Activated CD8-positive, alpha-beta T cell treated with anti-CD3 and anti-CD28 coated beads for 36 hours (primary cell): Measurements from ENCODE around the gene FGF14. TPM values are rescaled to one million over a fixed set of nuclear protein-coding genes. Genes with fewer than 3 reads are reported as not detected.

ENCODE experiments used
- ATAC-seq: fragments of 200-7000 bp; cut with Tn5 transposase; one replicate; pipeline ENCODE4 v1.10.0; 2021; ENCODE audit warnings: mild to moderate bottlenecking, moderate library complexity
- CTCF ChIA-PET: fragments of 350-600 bp; sonication (Branson Sonifier 250); formaldehyde crosslinking; loops from one replicate; lab custom pipeline; 2021; ENCODE audit warnings: antibody characterized with exemption; lab: Charles Lee
- POLR2A ChIA-PET: fragments of 350-600 bp; sonication (Branson Sonifier 250); formaldehyde crosslinking; loops from one replicate; lab custom pipeline; 2021; ENCODE audit warnings: antibody characterized with exemption; lab: Charles Lee
- DNase-seq: peaks from one replicate; pipeline ENCODE4 v3.0.0-alpha.2; 2020
- H3K27ac Mint-ChIP-seq: one replicate; pipeline ENCODE4 v1.8.0; 2021; ENCODE audit warnings: mild to moderate bottlenecking, mixed read lengths
- H3K27me3 Mint-ChIP-seq: one replicate; pipeline ENCODE4 v1.8.0; 2021; ENCODE audit warnings: mixed read lengths
- H3K36me3 Mint-ChIP-seq: one replicate; pipeline ENCODE4 v1.8.0; 2021; ENCODE audit warnings: low read depth, mixed read lengths
- H3K4me1 Mint-ChIP-seq: one replicate; pipeline ENCODE4 v1.8.0; 2021; ENCODE audit warnings: low read depth, mixed read lengths
- H3K4me3 Mint-ChIP-seq: one replicate; pipeline ENCODE4 v1.8.0; 2021; ENCODE audit warnings: mild to moderate bottlenecking, moderate library complexity, mixed read lengths
- H3K9me3 Mint-ChIP-seq: one replicate; pipeline ENCODE4 v1.8.0; 2021; ENCODE audit warnings: mixed read lengths
- CTCF ChIP-seq: fragments of 200-600 bp; IDR thresholded peaks from one replicate; pipeline ENCODE4 v1.8.0; 2022; ENCODE audit warnings: antibody characterized with exemption, mild to moderate bottlenecking
- intact Hi-C: fragments of 100-400 bp; cut with micrococcal nuclease; formaldehyde crosslinking; loops from one replicate; pipeline ENCODE4 v1.10.0; 2022
- total RNA-seq, 2 experiments: library from RNA; stranded (reverse); gene quantifications; one replicate each; pipeline ENCODE4 v1.2.3, GENCODE V29; 2021

FGF14 gene
- total RNA-seq, 2 experiments from 2014 or later, result not detected

DNA sequence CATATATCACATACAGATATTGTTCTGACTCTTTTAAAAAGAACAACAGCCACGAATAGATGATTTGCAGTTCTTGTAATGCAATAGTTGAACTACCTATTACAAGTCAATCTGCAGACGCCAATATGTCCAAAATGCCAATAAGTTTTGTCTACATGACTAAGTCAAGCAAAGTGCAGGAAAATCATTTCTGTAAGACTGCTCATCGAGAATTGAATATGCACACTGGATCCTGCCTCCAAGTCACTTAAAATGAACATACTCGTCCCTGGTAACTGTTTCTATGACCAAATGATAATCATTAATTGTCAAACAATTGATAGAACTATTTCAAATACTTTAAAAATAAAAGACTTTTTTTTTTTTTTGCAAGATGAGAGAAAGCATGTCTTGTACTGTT is 573.7 kb downstream of the FGF14 start:
- intact Hi-C loops, result no loop called here
- no peak overlapping the region for H3K27ac Mint-ChIP-seq

DNA sequence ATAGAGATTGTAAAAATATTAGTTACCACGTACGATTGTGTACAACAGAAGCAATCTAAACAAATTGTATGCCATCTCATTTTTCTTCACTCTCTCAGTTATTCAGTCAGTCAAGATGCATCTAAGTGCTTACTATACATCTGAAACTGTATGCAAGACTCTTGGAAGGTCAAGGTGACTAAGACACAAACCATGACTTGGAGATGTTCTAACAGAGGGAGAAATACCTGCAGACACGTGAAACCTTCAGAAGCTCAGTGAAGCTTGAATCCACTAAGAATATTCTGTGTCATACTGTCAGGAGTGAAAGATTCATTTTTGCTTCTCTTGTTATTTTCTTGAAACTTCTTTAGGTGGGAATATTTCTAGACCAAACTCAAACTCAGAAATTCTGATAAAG is 584.0 kb downstream of the FGF14 start:
- Mint-ChIP-seq H3K9me3 (no peaks in the 10 kb centered on the region), H3K27ac (no peak overlapping the region), H3K4me1 (no peaks in the 10 kb centered on the region), H3K4me3 (no peak overlapping the region), H3K36me3 (no peaks in the 10 kb centered on the region), H3K27me3 (no peaks in the 10 kb centered on the region)
- DNase-seq (no peak), ATAC-seq (no peak)
- intact Hi-C loops, result no loop called here
- CTCF ChIA-PET, result interaction anchor here (1.3 kb wide), 1 partner anchor 9 kb away, joined by 3 read pairs; no protein-coding TSS in a partner anchor
- POLR2A ChIA-PET, result no interaction called here
- TF ChIP-seq CTCF, result no peak

More for the DNA sequence above, 573.7 kb downstream of the FGF14 start:
- TF ChIP-seq CTCF, result no peak
- H3K4me1 Mint-ChIP-seq, result no peaks in the 10 kb centered on the region
- peaks cover 1% of the 10 kb centered on the region for H3K27me3 Mint-ChIP-seq
- DNase-seq (no peak), ATAC-seq (no peak)
- no peaks in the 10 kb centered on the region for H3K9me3 Mint-ChIP-seq
- no peaks in the 10 kb centered on the region for H3K36me3 Mint-ChIP-seq
- CTCF ChIA-PET, result no interaction called here
- POLR2A ChIA-PET, result no interaction called here
- H3K4me3 Mint-ChIP-seq, result no peak overlapping the region

- H3K36me3 Mint-ChIP-seq, result no peaks in the 10 kb centered on the region
- H3K27me3 Mint-ChIP-seq, result no peaks in the 10 kb centered on the region
- no peak for TF ChIP-seq CTCF
- ATAC-seq, result no peak
- intact Hi-C loops, result no loop called here
- no peak for DNase-seq
- no peak overlapping the region for H3K4me3 Mint-ChIP-seq
- no peaks in the 10 kb centered on the region for H3K9me3 Mint-ChIP-seq
- no peak overlapping the region for H3K27ac Mint-ChIP-seq
- POLR2A ChIA-PET, result no interaction called here
- CTCF ChIA-PET, result interaction anchor here (0.7 kb wide), 1 partner anchor 520 kb away, joined by 3 read pairs; no protein-coding TSS in a partner anchor
- H3K4me1 Mint-ChIP-seq, result no peaks in the 10 kb centered on the region
Measured at GRCh38 chr13:101811881-101812280, 590.0 kb downstream of the FGF14 start.

DNA sequence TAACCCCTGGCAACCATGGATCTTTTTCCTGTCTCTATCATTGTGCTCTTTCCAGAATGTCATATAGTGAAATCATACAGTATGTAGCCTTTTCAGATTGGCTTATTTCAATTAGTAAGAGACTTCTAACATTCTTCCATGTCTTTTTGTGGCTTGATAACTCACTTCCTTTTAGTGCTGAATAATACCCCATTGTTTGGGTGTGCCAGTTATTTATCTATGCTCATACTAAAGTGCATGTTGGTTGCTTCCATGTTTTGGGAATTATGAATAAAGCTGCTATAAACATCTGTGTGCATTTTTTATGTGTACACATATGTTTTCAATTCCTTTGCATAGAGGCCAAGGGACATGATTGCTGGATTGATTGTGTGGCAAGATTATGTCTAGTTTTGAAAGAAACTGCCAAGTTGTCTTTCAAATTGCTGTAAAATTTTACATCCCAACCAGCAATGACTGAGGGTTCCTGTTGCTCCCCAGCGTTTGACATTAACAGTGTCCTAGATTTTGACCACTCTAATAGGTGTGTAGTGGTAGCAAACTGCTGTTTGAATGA is 590.5 kb downstream of the FGF14 start:
- TF ChIP-seq CTCF, result no peak
- ATAC-seq (no peak), DNase-seq (no peak)
- H3K27me3 Mint-ChIP-seq, result no peaks in the 10 kb centered on the region
- ChIA-PET POLR2A (no interaction called here), CTCF (interaction anchor here (0.7 kb wide), 1 partner anchor 521 kb away, joined by 3 read pairs; no protein-coding TSS in a partner anchor)
- intact Hi-C loops, result no loop called here
- no peaks in the 10 kb centered on the region for H3K36me3 Mint-ChIP-seq
- H3K27ac Mint-ChIP-seq, result no peak overlapping the region
- H3K4me1 Mint-ChIP-seq, result no peaks in the 10 kb centered on the region
- no peaks in the 10 kb centered on the region for H3K9me3 Mint-ChIP-seq
- H3K4me3 Mint-ChIP-seq, result no peak overlapping the region

GRCh38 chr13:101799196-101799595 is 602.7 kb downstream of the FGF14 start:
- TF ChIP-seq CTCF, result no peak
- ChIA-PET POLR2A (no interaction called here), CTCF (no interaction called here)
- Mint-ChIP-seq H3K36me3 (no peaks in the 10 kb centered on the region), H3K27me3 (peaks cover 3% of the 10 kb centered on the region), H3K27ac (no peak overlapping the region), H3K9me3 (no peaks in the 10 kb centered on the region), H3K4me3 (no peak overlapping the region), H3K4me1 (no peaks in the 10 kb centered on the region)
- intact Hi-C loops, result no loop called here
- no peak for DNase-seq
- no peak for ATAC-seq
